AG04449 (cell line): ENCODE results near the gene PSAP.

Experiments
- CTCF ChIA-PET: fragments of 350-600 bp; formaldehyde crosslinking; extraction: SDS; loops from one replicate; lab custom pipeline; 2021; ENCODE audit warnings: antibody characterized with exemption; lab: Yijun Ruan, JAX
- POLR2A ChIA-PET: fragments of 400-600, 350-600 bp; formaldehyde crosslinking; extraction: SDS; loops from one replicate; lab custom pipeline; 2020; ENCODE audit warnings: antibody characterized with exemption, inconsistent platforms; lab: Yijun Ruan, JAX
- DNase-seq: peaks from one replicate; pipeline ENCODE4 v3.0.0-alpha.2; 2010; ENCODE audit warnings: low read depth, low spot score
- H3K4me3 ChIP-seq: 2 replicates; pipeline ENCODE4 v1.5.1; 2011; ENCODE audit warnings: low read depth, mild to moderate bottlenecking, control low read depth, low read length
- CTCF ChIP-seq: IDR thresholded peaks from one replicate; pipeline ENCODE4 v1.5.1; 2011; ENCODE audit warnings: mild to moderate bottlenecking, moderate library complexity, low read length, control low read depth, inconsistent platforms; ENCODE audit not compliant: insufficient read depth; ENCODE audit errors: missing control alignments

Gene PSAP

GRCh38 chr10:71797533-71798307 lies 53.3 kb downstream of the PSAP start:
- no peak for TF ChIP-seq CTCF
- CTCF ChIA-PET = interaction anchor here (0.7 kb wide), 1 partner anchor 413 kb away, joined by 3 read pairs; no protein-coding TSS in a partner anchor
- no peak overlapping the region for H3K4me3 ChIP-seq
- POLR2A ChIA-PET = interaction anchor here (0.6 kb wide), 1 partner anchor 62 kb away, joined by 3 read pairs; no protein-coding TSS in a partner anchor
- no peak for DNase-seq

- no peak for TF ChIP-seq CTCF
- ChIA-PET POLR2A (interaction anchor here (0.5 kb wide), 1 partner anchor 1006 kb away, joined by 5 read pairs; no protein-coding TSS in a partner anchor), CTCF (interaction anchor here (0.7 to 1.3 kb wide), 2 partner anchors 24 to 412 kb away, joined by 3 read pairs; partner anchors contain the start of gene VSIR)
- DNase-seq = no peak
- H3K4me3 ChIP-seq = no peak overlapping the region
These were observed 54.2 kb downstream of the PSAP start for GRCh38 chr10:71796749-71797405.

- no peak for DNase-seq
- POLR2A ChIA-PET = no interaction called here
- TF ChIP-seq CTCF = no peak
- CTCF ChIA-PET = interaction anchor here (1.2 kb wide), 1 partner anchor 242 kb away, joined by 3 read pairs; no protein-coding TSS in a partner anchor
- no peak overlapping the region for H3K4me3 ChIP-seq
These were observed 55.8 kb downstream of the PSAP start for GRCh38 chr10:71795248-71795647.

- no peak for TF ChIP-seq CTCF
- no peak overlapping the region for H3K4me3 ChIP-seq
- no peak for DNase-seq
- ChIA-PET CTCF (no interaction called here), POLR2A (no interaction called here)
These were observed 60.2 kb downstream of the PSAP start for GRCh38 chr10:71790749-71791440.

- TF ChIP-seq CTCF = no peak
- CTCF ChIA-PET = no interaction called here
- POLR2A ChIA-PET = no interaction called here
- no peak for DNase-seq
- H3K4me3 ChIP-seq = no peak overlapping the region
These were observed 61.2 kb downstream of the PSAP start for GRCh38 chr10:71789871-71790270.
